Measurements from ENCODE around the gene ARL6IP6. TPM values are rescaled to one million over a fixed set of nuclear protein-coding genes. Genes with fewer than 3 reads are reported as not detected.

ARL6IP6 gene
- total RNA-seq, 1 experiment from 2014 or later = 27.2 TPM

DNA sequence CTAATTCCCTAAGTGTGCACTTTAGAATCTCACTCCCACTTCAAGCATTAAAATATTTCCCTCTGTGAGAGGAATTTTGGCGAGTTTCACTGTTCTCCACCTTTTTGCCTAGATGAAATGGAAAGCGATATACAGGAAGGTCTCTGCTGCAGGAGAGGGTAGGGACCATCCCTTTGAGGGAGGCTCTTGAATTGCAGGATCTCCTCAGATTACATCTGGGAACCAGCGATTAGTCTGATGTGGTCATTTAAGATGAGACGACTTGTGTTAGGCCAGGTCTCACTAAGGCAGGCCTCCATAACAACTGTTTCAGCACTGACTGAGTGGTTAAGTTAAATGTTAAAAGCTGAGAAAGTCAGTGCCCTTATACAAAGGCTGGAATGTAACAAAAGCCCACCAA is 74.6 kb downstream of the ARL6IP6 start:
- Histone ChIP-seq H3F3A (ENCODE audit: insufficient read depth, low read depth) (no peaks in the 10 kb centered on the region), H3K79me2 (ENCODE audit: low read depth) (no peaks in the 10 kb centered on the region), H2AFZ (no peak overlapping the region), H4K20me1 (ENCODE audit: insufficient read depth) (no peaks in the 10 kb centered on the region), H3K4me2 (no peak overlapping the region), H3K27ac (no peak overlapping the region), H3K27me3 (ENCODE audit: insufficient read depth, low read depth) (no peaks in the 10 kb centered on the region), H3K4me3 (no peak overlapping the region), H3K9me2 (ENCODE audit: insufficient read depth) (no peaks in the 10 kb centered on the region), H3K36me3 (ENCODE audit: low read depth) (no peaks in the 10 kb centered on the region), H3K4me1 (replicated peaks; ENCODE audit: insufficient read depth) (no peaks in the 10 kb centered on the region), H3K9me3 (ENCODE audit: insufficient read depth, low read depth) (no peaks in the 10 kb centered on the region)
- intact Hi-C loops (cut with micrococcal nuclease; ENCODE audit: unreplicated experiment) = no loop called here
- CTCF ChIA-PET = no interaction called here
- TF ChIP-seq, protein P1, sequence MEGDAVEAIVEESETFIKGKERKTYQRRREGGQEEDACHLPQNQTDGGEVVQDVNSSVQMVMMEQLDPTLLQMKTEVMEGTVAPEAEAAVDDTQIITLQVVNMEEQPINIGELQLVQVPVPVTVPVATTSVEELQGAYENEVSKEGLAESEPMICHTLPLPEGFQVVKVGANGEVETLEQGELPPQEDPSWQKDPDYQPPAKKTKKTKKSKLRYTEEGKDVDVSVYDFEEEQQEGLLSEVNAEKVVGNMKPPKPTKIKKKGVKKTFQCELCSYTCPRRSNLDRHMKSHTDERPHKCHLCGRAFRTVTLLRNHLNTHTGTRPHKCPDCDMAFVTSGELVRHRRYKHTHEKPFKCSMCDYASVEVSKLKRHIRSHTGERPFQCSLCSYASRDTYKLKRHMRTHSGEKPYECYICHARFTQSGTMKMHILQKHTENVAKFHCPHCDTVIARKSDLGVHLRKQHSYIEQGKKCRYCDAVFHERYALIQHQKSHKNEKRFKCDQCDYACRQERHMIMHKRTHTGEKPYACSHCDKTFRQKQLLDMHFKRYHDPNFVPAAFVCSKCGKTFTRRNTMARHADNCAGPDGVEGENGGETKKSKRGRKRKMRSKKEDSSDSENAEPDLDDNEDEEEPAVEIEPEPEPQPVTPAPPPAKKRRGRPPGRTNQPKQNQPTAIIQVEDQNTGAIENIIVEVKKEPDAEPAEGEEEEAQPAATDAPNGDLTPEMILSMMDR (conservative IDR thresholded peaks at IDR 0.05) = no peak
- TF ChIP-seq EZH2 (IDR thresholded peaks at IDR 0.05; ENCODE audit: low read depth) = no peak
- BruUV-seq (replicated peaks) = no TSS peak
- POLR2A ChIA-PET (ENCODE audit: unreplicated experiment) = no interaction called here
- DNase-seq = no peak

DNA sequence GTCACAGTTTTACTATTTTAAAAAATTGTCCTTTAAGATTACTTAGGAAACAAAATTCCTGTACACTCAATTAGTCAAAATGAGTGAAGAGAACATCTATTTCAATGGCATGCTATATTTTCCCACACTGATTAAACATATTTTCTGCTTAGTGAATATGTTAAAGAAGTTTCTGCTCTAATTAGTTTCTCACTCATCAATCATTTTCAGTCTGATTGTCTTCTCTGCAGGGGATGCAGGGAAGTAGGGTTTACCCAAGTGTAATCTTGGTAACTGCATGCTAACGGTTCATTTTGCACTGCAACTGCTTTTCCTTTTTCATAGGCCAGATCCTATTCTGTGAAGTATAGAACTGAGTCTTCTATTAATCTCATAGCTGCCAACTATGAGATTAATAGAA is 78.5 kb downstream of the ARL6IP6 start:
- CTCF ChIA-PET = no interaction called here
- no peaks in the 10 kb centered on the region for H3K9me3 ChIP-seq (ENCODE audit: insufficient read depth, low read depth)
- BruUV-seq (replicated peaks) = no TSS peak

DNA sequence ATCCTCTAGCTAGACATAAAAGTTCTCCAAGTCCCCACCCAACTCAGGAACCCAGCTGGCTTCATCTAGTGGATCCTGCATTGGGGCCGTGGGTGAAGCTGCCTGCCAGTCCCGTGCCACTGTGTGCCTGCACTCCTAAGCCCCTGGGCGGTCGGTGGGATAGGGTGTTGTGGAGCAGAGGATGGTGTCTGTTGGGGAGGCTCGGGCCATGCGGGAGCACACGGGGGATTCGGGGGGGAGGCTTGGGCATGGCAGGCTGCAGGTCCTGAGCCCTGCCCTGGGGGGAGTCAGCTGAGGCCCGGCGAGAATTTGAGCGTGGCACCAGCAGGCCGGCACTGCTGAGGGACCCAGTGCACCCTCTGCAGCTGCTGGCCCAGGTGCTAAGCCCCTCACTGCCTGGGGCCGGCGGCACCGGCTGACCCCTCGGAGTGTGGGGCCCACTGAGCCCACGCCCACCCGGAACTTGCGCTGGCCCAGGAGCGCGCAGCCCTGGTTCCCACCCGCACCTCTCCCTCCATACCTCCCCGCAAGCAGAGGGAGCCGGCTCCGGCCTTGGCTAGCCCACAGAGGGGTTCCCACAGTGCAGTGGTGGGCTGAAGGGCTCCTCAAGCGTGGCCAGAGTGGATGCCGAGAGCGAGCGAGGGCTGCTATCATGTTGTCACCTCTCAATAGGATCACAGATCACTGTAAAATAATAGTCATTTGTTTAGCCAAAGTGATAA is 86.4 kb downstream of the ARL6IP6 start:
- DNase-seq = no peak
- no peak overlapping the region for H3K4me2 ChIP-seq
- H3K27ac ChIP-seq = no peak overlapping the region
- H3F3A ChIP-seq (ENCODE audit: insufficient read depth, low read depth) = no peaks in the 10 kb centered on the region
- no TSS peak for BruUV-seq (replicated peaks)
- TF ChIP-seq, protein P1 (conservative IDR thresholded peaks at IDR 0.05) = no peak
- no peak for TF ChIP-seq EZH2 (IDR thresholded peaks at IDR 0.05; ENCODE audit: low read depth)
- intact Hi-C loops (cut with micrococcal nuclease; ENCODE audit: unreplicated experiment) = no loop called here
- H2AFZ ChIP-seq = no peak overlapping the region
- H3K9me3 ChIP-seq (ENCODE audit: insufficient read depth, low read depth) = 0 out of 2 replicates have a peak, but pooled peaks cover 3% of the 10 kb centered on the region
- H3K9me2 ChIP-seq (ENCODE audit: insufficient read depth) = no peaks in the 10 kb centered on the region
- H3K79me2 ChIP-seq (ENCODE audit: low read depth) = no peaks in the 10 kb centered on the region
- no peaks in the 10 kb centered on the region for H4K20me1 ChIP-seq (ENCODE audit: insufficient read depth)
- H3K4me3 ChIP-seq = no peak overlapping the region
- H3K36me3 ChIP-seq (ENCODE audit: low read depth) = no peaks in the 10 kb centered on the region
- no peaks in the 10 kb centered on the region for H3K4me1 ChIP-seq (replicated peaks; ENCODE audit: insufficient read depth)
- ChIA-PET POLR2A (ENCODE audit: unreplicated experiment) (no interaction called here), CTCF (no interaction called here)
- no peaks in the 10 kb centered on the region for H3K27me3 ChIP-seq (ENCODE audit: insufficient read depth, low read depth)

More for the DNA sequence above, 78.5 kb downstream of the ARL6IP6 start:
- Histone ChIP-seq H3K4me1 (replicated peaks; ENCODE audit: insufficient read depth) (no peaks in the 10 kb centered on the region), H3K4me2 (no peak overlapping the region), H3K36me3 (ENCODE audit: low read depth) (no peaks in the 10 kb centered on the region), H3F3A (ENCODE audit: insufficient read depth, low read depth) (no peaks in the 10 kb centered on the region), H2AFZ (no peak overlapping the region), H3K27me3 (ENCODE audit: insufficient read depth, low read depth) (no peaks in the 10 kb centered on the region), H4K20me1 (ENCODE audit: insufficient read depth) (no peaks in the 10 kb centered on the region), H3K79me2 (ENCODE audit: low read depth) (no peaks in the 10 kb centered on the region), H3K9me2 (ENCODE audit: insufficient read depth) (no peaks in the 10 kb centered on the region), H3K27ac (no peak overlapping the region), H3K4me3 (no peak overlapping the region)
- TF ChIP-seq EZH2 (IDR thresholded peaks at IDR 0.05; ENCODE audit: low read depth) = no peak
- TF ChIP-seq, protein P1 (conservative IDR thresholded peaks at IDR 0.05) = no peak
- intact Hi-C loops (cut with micrococcal nuclease; ENCODE audit: unreplicated experiment) = no loop called here
- POLR2A ChIA-PET (ENCODE audit: unreplicated experiment) = no interaction called here
- DNase-seq = no peak
